ENCODE results near the gene TSPAN4. TPM values are rescaled to one million over a fixed set of nuclear protein-coding genes. Genes with fewer than 3 reads are reported as not detected.

Gene TSPAN4
- total RNA-seq, 2 experiments from 2014 or later: 9.4 to 12.1 TPM

DNA sequence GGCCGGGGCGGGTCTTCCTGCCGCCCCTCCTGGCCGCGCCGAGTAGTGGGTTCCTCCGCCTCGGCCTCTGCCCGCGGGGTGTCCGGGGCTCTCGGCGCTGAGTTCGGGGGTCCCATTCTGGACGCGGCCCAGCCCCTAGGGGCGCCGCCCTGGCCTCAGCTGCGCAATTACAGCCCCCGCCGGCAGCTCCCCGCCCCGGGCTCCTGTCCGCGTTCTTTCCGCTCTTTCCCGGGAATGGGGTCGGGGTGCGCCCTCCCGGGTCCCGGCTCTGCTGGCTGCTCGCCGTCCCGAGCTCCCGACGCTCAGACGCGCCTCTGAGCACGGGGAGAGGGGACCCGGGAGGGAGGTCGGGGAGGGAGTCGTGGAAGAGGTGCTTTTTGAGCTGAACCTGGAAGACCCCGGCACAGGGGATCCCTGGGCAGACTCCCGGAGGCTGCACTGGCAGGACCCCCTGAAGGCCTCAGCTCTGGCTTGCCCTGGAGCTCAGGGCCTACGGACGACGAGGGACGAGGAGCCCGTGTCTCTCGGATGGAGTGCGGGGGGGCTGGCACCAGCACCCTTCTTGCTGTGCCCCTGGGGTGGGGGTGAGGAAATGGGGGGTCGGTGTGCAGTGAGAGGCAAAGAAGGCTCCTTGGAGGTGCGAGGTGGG, 558 bp downstream of the TSPAN4 start:
- H4K20me1 ChIP-seq (ENCODE audit: insufficient read depth, low read length): peaks cover 10% of the 10 kb centered on the region; the same call in 1 of the 2 replicates
- H3K4me3 ChIP-seq (ENCODE audit: low read depth, low read length, poor library complexity, severe bottlenecking): peak overlapping the region; percentile 89
- CTCF ChIA-PET (ENCODE audit: unreplicated experiment): interaction anchor here (0.5 to 0.6 kb wide), 2 partner anchors 33 to 436 kb away, joined by 3 to 4 read pairs; no protein-coding TSS in a partner anchor
- no peak overlapping the region for H3K27ac ChIP-seq (ENCODE audit: low read depth, low read length, poor library complexity, severe bottlenecking)
- H3K9me2 ChIP-seq (ENCODE audit: insufficient read depth, low read length): no peaks in the 10 kb centered on the region
- intact Hi-C loops (cut with micrococcal nuclease; ENCODE audit: unreplicated experiment): loop anchor here (2.0 kb wide), 1 partner anchor 34 kb away; the partner anchor contains the start of gene RPLP2
- peaks cover 27% of the 10 kb centered on the region for H3K4me1 ChIP-seq (ENCODE audit: insufficient read depth, low read length, poor library complexity, severe bottlenecking)
- peaks cover 18% of the 10 kb centered on the region for H3K79me2 ChIP-seq (ENCODE audit: insufficient read depth, low read depth, low read length)
- BruUV-seq (replicated peaks): no TSS peak
- DNase-seq (ENCODE audit: low spot score): no peak
- H3K4me2 ChIP-seq (ENCODE audit: low read length): peak overlapping the region; percentile 83
- POLR2A ChIA-PET: interaction anchor here (0.6 to 1.3 kb wide), 6 partner anchors 13 to 641 kb away, joined by 3 to 5 read pairs (median 4); partner anchors contain the start of gene PNPLA2
- TF ChIP-seq, protein P1, sequence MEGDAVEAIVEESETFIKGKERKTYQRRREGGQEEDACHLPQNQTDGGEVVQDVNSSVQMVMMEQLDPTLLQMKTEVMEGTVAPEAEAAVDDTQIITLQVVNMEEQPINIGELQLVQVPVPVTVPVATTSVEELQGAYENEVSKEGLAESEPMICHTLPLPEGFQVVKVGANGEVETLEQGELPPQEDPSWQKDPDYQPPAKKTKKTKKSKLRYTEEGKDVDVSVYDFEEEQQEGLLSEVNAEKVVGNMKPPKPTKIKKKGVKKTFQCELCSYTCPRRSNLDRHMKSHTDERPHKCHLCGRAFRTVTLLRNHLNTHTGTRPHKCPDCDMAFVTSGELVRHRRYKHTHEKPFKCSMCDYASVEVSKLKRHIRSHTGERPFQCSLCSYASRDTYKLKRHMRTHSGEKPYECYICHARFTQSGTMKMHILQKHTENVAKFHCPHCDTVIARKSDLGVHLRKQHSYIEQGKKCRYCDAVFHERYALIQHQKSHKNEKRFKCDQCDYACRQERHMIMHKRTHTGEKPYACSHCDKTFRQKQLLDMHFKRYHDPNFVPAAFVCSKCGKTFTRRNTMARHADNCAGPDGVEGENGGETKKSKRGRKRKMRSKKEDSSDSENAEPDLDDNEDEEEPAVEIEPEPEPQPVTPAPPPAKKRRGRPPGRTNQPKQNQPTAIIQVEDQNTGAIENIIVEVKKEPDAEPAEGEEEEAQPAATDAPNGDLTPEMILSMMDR (conservative IDR thresholded peaks at IDR 0.05; ENCODE audit: low read length): peak; percentile 39; the same call in 1 of the 2 replicates
- TF ChIP-seq EZH2phosphoT487 (IDR thresholded peaks at IDR 0.05; ENCODE audit: borderline replicate concordance, low read depth, low read length): no peak
- no peaks in the 10 kb centered on the region for H3K9me3 ChIP-seq (ENCODE audit: low read length)
- peak overlapping the region; percentile 57 for H2AFZ ChIP-seq (ENCODE audit: low read length)
- H3K36me3 ChIP-seq (ENCODE audit: insufficient read depth, low read length): peaks cover 24% of the 10 kb centered on the region

DNA sequence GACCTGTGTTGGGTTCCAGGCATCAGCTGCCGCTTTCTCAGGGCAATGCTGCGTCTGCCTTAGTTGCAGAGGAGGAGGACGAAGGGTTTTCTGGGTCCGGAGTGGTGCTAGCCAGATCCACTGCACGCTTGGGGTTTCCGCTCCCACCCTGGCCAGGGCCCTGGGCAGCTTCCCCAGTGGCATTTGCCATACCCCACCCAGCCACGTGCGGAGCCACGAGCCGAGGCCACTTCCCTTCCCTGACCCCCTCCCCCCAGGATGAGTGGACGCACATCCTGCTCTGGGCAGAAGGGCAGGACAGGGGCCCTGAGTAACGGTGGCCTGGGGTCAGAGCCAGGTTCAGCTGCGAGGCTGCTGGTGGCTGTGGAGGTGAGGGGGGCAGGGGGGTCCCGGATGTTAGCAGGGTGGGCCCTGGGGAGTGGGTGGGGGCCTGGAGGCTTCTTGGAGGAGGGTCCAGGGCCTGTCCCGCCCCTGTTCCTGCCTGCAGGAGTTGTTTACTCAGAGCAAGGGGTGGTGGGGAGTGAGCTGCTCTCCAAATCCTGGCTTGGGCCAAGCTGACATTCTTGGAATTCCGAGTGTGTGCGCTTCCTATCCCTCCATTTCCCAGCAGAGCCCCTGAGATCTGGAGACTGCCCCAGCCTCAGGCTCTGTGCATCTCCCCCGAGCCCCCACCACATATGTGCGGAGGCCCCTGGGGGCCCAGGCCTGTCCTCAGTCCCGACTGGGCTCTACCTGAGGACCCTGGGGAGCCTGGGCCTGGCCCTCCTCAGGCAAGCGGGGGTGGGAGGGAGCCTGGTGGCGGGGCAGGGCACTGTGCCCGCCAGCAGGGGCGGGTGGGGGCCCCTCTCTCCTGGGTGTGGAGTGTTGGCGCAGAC, 1.4 kb downstream of the TSPAN4 start:
- no peak for DNase-seq (ENCODE audit: low spot score)
- Histone ChIP-seq H3K9me2 (ENCODE audit: insufficient read depth, low read length) (no peaks in the 10 kb centered on the region), H4K20me1 (ENCODE audit: insufficient read depth, low read length) (peaks cover 10% of the 10 kb centered on the region; the same call in 1 of the 2 replicates), H3K9me3 (ENCODE audit: low read length) (no peaks in the 10 kb centered on the region), H3K4me1 (ENCODE audit: insufficient read depth, low read length, poor library complexity, severe bottlenecking) (peaks cover 36% of the 10 kb centered on the region), H3K36me3 (ENCODE audit: insufficient read depth, low read length) (peaks cover 17% of the 10 kb centered on the region), H3K79me2 (ENCODE audit: insufficient read depth, low read depth, low read length) (peaks cover 18% of the 10 kb centered on the region), H3K4me2 (ENCODE audit: low read length) (peak overlapping the region; percentile 83), H2AFZ (ENCODE audit: low read length) (no peak overlapping the region), H3K4me3 (ENCODE audit: low read depth, low read length, poor library complexity, severe bottlenecking) (peak overlapping the region; percentile 89), H3K27ac (ENCODE audit: low read depth, low read length, poor library complexity, severe bottlenecking) (no peak overlapping the region)
- ChIA-PET POLR2A (interaction anchor here (0.9 to 1.3 kb wide), 3 partner anchors 14 to 35 kb away, joined by 3 to 4 read pairs (median 4); partner anchors contain the start of gene PNPLA2), CTCF (ENCODE audit: unreplicated experiment) (no interaction called here)
- TF ChIP-seq, protein P1 (conservative IDR thresholded peaks at IDR 0.05; ENCODE audit: low read length): no peak
- TF ChIP-seq EZH2phosphoT487 (IDR thresholded peaks at IDR 0.05; ENCODE audit: borderline replicate concordance, low read depth, low read length): no peak
- BruUV-seq (replicated peaks): no TSS peak
- intact Hi-C loops (cut with micrococcal nuclease; ENCODE audit: unreplicated experiment): loop anchor here (2.0 kb wide), 1 partner anchor 35 kb away; the partner anchor contains the start of gene RPLP2

All from OCI-LY7 (cell line).